ENCODE measurements around the gene SHISA6.
A peak's percentile ranks its signal among the peaks of the same experiment; 100 is the strongest.

SHISA6 gene

GRCh38 chr17:11548398-11548797 lies 307.4 kb downstream of the SHISA6 start:
- no peak for DNase-seq

- DNase-seq: no peak
These were observed 309.4 kb downstream of the SHISA6 start for GRCh38 chr17:11550431-11550830.

- no peak for DNase-seq
These were observed 310.4 kb downstream of the SHISA6 start for GRCh38 chr17:11551442-11551841.

- DNase-seq: no peak
These were observed 312.1 kb downstream of the SHISA6 start for GRCh38 chr17:11553135-11553534.

- DNase-seq: no peak
These were observed 313.0 kb downstream of the SHISA6 start for GRCh38 chr17:11554042-11554441.

- no peak for DNase-seq
These were observed 313.5 kb downstream of the SHISA6 start for GRCh38 chr17:11554542-11554941.

- DNase-seq: no peak
These were observed 314.5 kb downstream of the SHISA6 start for GRCh38 chr17:11555530-11555929.

GRCh38 chr17:11557727-11558452 lies 316.9 kb downstream of the SHISA6 start:
- no peak for DNase-seq

- no peak for DNase-seq
These were observed 317.7 kb downstream of the SHISA6 start for GRCh38 chr17:11558681-11559234.

- no peak for DNase-seq
These were observed 318.6 kb downstream of the SHISA6 start for GRCh38 chr17:11559601-11560000.

GRCh38 chr17:11561281-11561680 lies 320.3 kb downstream of the SHISA6 start:
- DNase-seq: no peak

GRCh38 chr17:11561702-11562101 lies 320.7 kb downstream of the SHISA6 start:
- no peak for DNase-seq

GRCh38 chr17:11564589-11565380 lies 323.8 kb downstream of the SHISA6 start:
- no peak for DNase-seq

- DNase-seq: no peak
These were observed 324.6 kb downstream of the SHISA6 start for GRCh38 chr17:11565591-11565990.

GRCh38 chr17:11578998-11579397 lies 338.0 kb downstream of the SHISA6 start:
- DNase-seq: no peak

GRCh38 chr17:11580677-11581076 lies 339.7 kb downstream of the SHISA6 start:
- DNase-seq: no peak

- DNase-seq: no peak
These were observed 341.2 kb downstream of the SHISA6 start for GRCh38 chr17:11582217-11582616.

GRCh38 chr17:11583306-11583992 lies 342.4 kb downstream of the SHISA6 start:
- DNase-seq: no peak

- no peak for DNase-seq
These were observed 348.7 kb downstream of the SHISA6 start for GRCh38 chr17:11589716-11590115.

- peak; percentile 63 for DNase-seq
These were observed 357.5 kb downstream of the SHISA6 start, which contains the start of gene DNAH9 for GRCh38 chr17:11598274-11599221. Gene DNAH9, plus strand, starts transcription at chr17:11598470. Its CDS starts 29 bp downstream, at chr17:11598499.

GRCh38 chr17:11601661-11602060 lies 360.6 kb downstream of the SHISA6 start:
- DNase-seq: no peak

- DNase-seq: no peak
These were observed 367.4 kb downstream of the SHISA6 start for GRCh38 chr17:11608396-11608795.
